Ovary (tissue), 9 donors: Measurements from ENCODE around the gene MYH6. TPM values are rescaled to one million over a fixed set of nuclear protein-coding genes. Genes with fewer than 3 reads are reported as not detected.

Experiments
- DNase-seq, 5 donors: peaks; one replicate each; pipeline ENCODE4 v3.0.0-alpha.2; 2019 to 2020
- H3K27ac ChIP-seq, 2 donors: fragments of 200-600 bp; one replicate each; pipeline versions ENCODE4 v1.5.1 to v1.8.0; 2019 to 2022
- H3K27me3 ChIP-seq: fragments of 200-600 bp; one replicate; pipeline ENCODE4 v1.8.0; 2022
- H3K36me3 ChIP-seq: fragments of 200-600 bp; sonication (generic); one replicate; pipeline ENCODE4 v1.5.1; 2019
- H3K4me1 ChIP-seq: one replicate; pipeline ENCODE4 v1.8.1; 2013; ENCODE audit warnings: mild to moderate bottlenecking, moderate library complexity; ENCODE audit not compliant: insufficient read depth
- H3K4me3 ChIP-seq: fragments of 200-600 bp; sonication (generic); one replicate; pipeline ENCODE4 v1.5.1; 2017
- H3K9me3 ChIP-seq, 2 donors: fragments of 200-600 bp in 1 of 2; sonication (generic) in 1 of 2; one replicate each; pipeline versions ENCODE4 v1.5.1 to v1.8.1; 2013 to 2019; ENCODE audit warnings: mild to moderate bottlenecking in 1 of 2, moderate library complexity in 1 of 2
- CTCF ChIP-seq, 3 donors: fragments of 450-650 bp in 2 of 3; fragments of 200-600 bp in 1 of 3; IDR thresholded peaks; one replicate each; pipeline versions ENCODE4 v1.5.1 to v1.8.0; 2016 to 2022; ENCODE audit warnings: antibody characterized with exemption in 3 of 3, mild to moderate bottlenecking in 1 of 3
- EP300 ChIP-seq: sonication (generic); formaldehyde crosslinking; IDR thresholded peaks from one replicate; pipeline ENCODE4 v1.6.1; 2017; ENCODE audit warnings: antibody characterized with exemption
- POLR2A ChIP-seq: fragments of 450-650 bp; IDR thresholded peaks from one replicate; pipeline ENCODE4 v1.6.1; 2017; ENCODE audit warnings: antibody characterized with exemption, mild to moderate bottlenecking, moderate library complexity
- WGBS, 3 donors: extraction: QIAGEN DNeasy Blood & Tissue Kit in 1 of 3; methylation state at CpG; one replicate each; pipeline versions ENCODE4 v1.1.5 to v1.1.7; 2013 to 2017; 5-methylcytosine and 5-hydroxymethylcytosine counted together
- intact Hi-C, 4 donors: fragments of 100-400 bp; cut with DNase I; formaldehyde crosslinking; loops; one replicate each; pipeline versions ENCODE4 v1.11.0 to v1.15.1; 2022 to 2023
- polyA plus RNA-seq, 2 donors: library from polyadenylated mRNA; stranded (reverse); fragments of 200-250 nt in 1 of 2; fragments of 350-450 nt in 1 of 2; fragmentation: Illumina TruSeq in 1 of 2; extraction: RNeasy Lipid Tissue Mini Kit (QIAGEN cat#74804) in 1 of 2; gene quantifications; one replicate each; pipeline ENCODE4 v1.2.3, GENCODE V29; 2013 to 2014
- total RNA-seq, 7 donors: library from RNA; depleted of rRNA in 2 of 7; stranded (reverse); fragments of >200 nt in 2 of 7; fragmentation: NEBNext Ultra II Directional in 3 of 7; extraction: Animal tissue kit (Norgen Biotek cat#: 25700) in 3 of 7; gene quantifications; one replicate each; pipeline versions ENCODE4 v1.1.0 to v1.2.4, GENCODE V29; 2016 to 2023
- donor health status: DM: no; HTN: no; CAD: no; lungs with moderate emphysema.
- donor health status: DM: no; HTN: no; CAD: no.
- donor health status: Bipolar disorder and iron deficiency.
- donor health status: DM: yes; HTN: yes; CAD: no.
- donor health status: DM: no; HTN: no; CAD: no.
- donor health status: DM: yes; HTN: yes; CAD: no.

MYH6 gene
- total and polyA plus RNA-seq, 9 donors = 0.07 to 1.1 (median 0.50) TPM; not detected in 4

GRCh38 chr14:23444314-23444713 lies 36.2 kb upstream of the MYH6 start:
- TF ChIP-seq POLR2A (no peak), CTCF (IDR thresholded peaks at IDR 0.05) (no peak), EP300 (no peak)
- Histone ChIP-seq H3K4me1 (no peaks in the 10 kb centered on the region), H3K9me3 (no peaks in the 10 kb centered on the region), H3K27me3 (no peaks in the 10 kb centered on the region), H3K36me3 (no peaks in the 10 kb centered on the region), H3K4me3 (no peak overlapping the region), H3K27ac (no peak overlapping the region)
- no peak for DNase-seq
- intact Hi-C loops = no loop called here
- WGBS, 3 donors = 33 to 55% (median 33%) methylated on average over 1 of the region's 1 CpG

- H3K4me3 ChIP-seq = no peak overlapping the region
- no peak overlapping the region for H3K27ac ChIP-seq
- no peak for TF ChIP-seq POLR2A
- no peak for TF ChIP-seq EP300
- no peak for TF ChIP-seq CTCF (IDR thresholded peaks at IDR 0.05)
- no peaks in the 10 kb centered on the region for H3K36me3 ChIP-seq
- no peaks in the 10 kb centered on the region for H3K27me3 ChIP-seq
- no peaks in the 10 kb centered on the region for H3K4me1 ChIP-seq
- DNase-seq = no peak
- intact Hi-C loops = no loop called here
- 53 to 62% (median 59%) methylated on average over 6 of the region's 6 CpGs for WGBS, 3 donors
- H3K9me3 ChIP-seq = no peaks in the 10 kb centered on the region
Observed at GRCh38 chr14:23443881-23444280, 35.8 kb upstream of the MYH6 start.

- H3K27me3 ChIP-seq = no peaks in the 10 kb centered on the region
- no peaks in the 10 kb centered on the region for H3K9me3 ChIP-seq
- TF ChIP-seq CTCF (IDR thresholded peaks at IDR 0.05) (no peak), EP300 (no peak), POLR2A (no peak)
- H3K36me3 ChIP-seq = no peaks in the 10 kb centered on the region
- intact Hi-C loops = no loop called here
- 66 to 70% (median 67%) methylated on average over 11 of the region's 11 CpGs for WGBS, 3 donors
- H3K4me1 ChIP-seq = no peaks in the 10 kb centered on the region
- H3K27ac ChIP-seq = no peak overlapping the region
- H3K4me3 ChIP-seq = no peak overlapping the region
- no peak for DNase-seq
Observed at GRCh38 chr14:23443411-23443812, 35.3 kb upstream of the MYH6 start.

GRCh38 chr14:23442721-23443356 lies 34.8 kb upstream of the MYH6 start:
- 63 to 67% (median 63%) methylated on average over 9 of the region's 9 CpGs for WGBS, 3 donors
- Histone ChIP-seq H3K27me3 (no peaks in the 10 kb centered on the region), H3K27ac (no peak overlapping the region), H3K9me3 (no peaks in the 10 kb centered on the region), H3K4me3 (no peak overlapping the region), H3K4me1 (no peaks in the 10 kb centered on the region), H3K36me3 (no peaks in the 10 kb centered on the region)
- TF ChIP-seq CTCF (IDR thresholded peaks at IDR 0.05) (no peak), POLR2A (no peak), EP300 (no peak)
- intact Hi-C loops = no loop called here
- DNase-seq = no peak
